ENCODE measurements around the gene TMIE.

Gene TMIE

GRCh38 chr3:46709721-46710120 is 8.5 kb downstream of the TMIE start:
- no peak for DNase-seq

- no peak for DNase-seq
Observed at GRCh38 chr3:46710229-46710628, 9.0 kb downstream of the TMIE start.

GRCh38 chr3:46710671-46711295 is 9.6 kb downstream of the TMIE start:
- DNase-seq = no peak

- DNase-seq = no peak
Observed at GRCh38 chr3:46711305-46711704, 10.1 kb downstream of the TMIE start.

GRCh38 chr3:46711760-46712159 is 10.6 kb downstream of the TMIE start:
- DNase-seq = no peak

GRCh38 chr3:46712191-46713049 is 11.2 kb downstream of the TMIE start:
- no peak for DNase-seq

- no peak for DNase-seq
Observed at GRCh38 chr3:46713050-46713897, 12.1 kb downstream of the TMIE start.

GRCh38 chr3:46713898-46714552 is 12.8 kb downstream of the TMIE start:
- DNase-seq = no peak

GRCh38 chr3:46714728-46715506 is 13.7 kb downstream of the TMIE start:
- DNase-seq = no peak

GRCh38 chr3:46715507-46716175 is 14.4 kb downstream of the TMIE start:
- no peak for DNase-seq

GRCh38 chr3:46716461-46717441 is 15.6 kb downstream of the TMIE start:
- no peak for DNase-seq

GRCh38 chr3:46717447-46718231 is 16.4 kb downstream of the TMIE start, which contains the start of gene PRSS50:
Gene PRSS50 (minus strand): TSS chr3:46717869. CDS start chr3:46717824, 45 bp downstream.
- no peak for DNase-seq

GRCh38 chr3:46719044-46719565 is 17.9 kb downstream of the TMIE start:
- DNase-seq = no peak

- no peak for DNase-seq
Observed at GRCh38 chr3:46719735-46720271, 18.6 kb downstream of the TMIE start.

- DNase-seq = no peak
Observed at GRCh38 chr3:46721009-46721408, 19.8 kb downstream of the TMIE start.

GRCh38 chr3:46722443-46722842 is 21.3 kb downstream of the TMIE start:
- no peak for DNase-seq

GRCh38 chr3:46724424-46724823 is 23.2 kb downstream of the TMIE start:
- DNase-seq = no peak

- no peak for DNase-seq
Observed at GRCh38 chr3:46725621-46726314, 24.6 kb downstream of the TMIE start.
